ENCODE results near the gene TMEM220.
A peak's percentile ranks its signal among the peaks of the same experiment; 100 is the strongest.
"Not testable (repeated sequence)": the region's sequence is repeated elsewhere in the genome, so short reads cannot be mapped to it uniquely, and the experiment has no call there.

The TMEM220 gene

GRCh38 chr17:10728331-10728892 lies 1.4 kb downstream of the TMEM220 start:
- DNase-seq (ENCODE audit: low read depth in 3 of 3), result no peak

DNA sequence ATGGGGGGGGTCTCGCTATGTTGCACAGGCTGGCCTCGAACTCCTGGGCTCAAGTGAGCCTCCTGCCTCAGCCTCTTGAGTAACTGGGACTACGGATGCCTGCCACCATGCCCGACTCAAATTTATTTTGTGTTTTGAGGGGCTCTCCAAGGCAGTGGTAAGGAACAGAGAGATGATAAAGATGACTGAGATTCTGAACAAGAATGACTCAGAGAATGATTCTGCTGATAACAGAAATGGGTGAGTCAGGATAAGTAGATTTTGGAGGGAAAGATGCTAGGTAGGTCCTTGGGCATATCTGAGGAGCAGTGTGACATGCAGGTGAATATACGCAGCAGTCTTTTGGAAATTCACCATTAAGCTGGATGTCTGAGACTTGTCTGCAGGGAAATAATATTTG lies 2.6 kb downstream of the TMEM220 start:
- no peak for DNase-seq (ENCODE audit: low read depth in 3 of 3)

DNA sequence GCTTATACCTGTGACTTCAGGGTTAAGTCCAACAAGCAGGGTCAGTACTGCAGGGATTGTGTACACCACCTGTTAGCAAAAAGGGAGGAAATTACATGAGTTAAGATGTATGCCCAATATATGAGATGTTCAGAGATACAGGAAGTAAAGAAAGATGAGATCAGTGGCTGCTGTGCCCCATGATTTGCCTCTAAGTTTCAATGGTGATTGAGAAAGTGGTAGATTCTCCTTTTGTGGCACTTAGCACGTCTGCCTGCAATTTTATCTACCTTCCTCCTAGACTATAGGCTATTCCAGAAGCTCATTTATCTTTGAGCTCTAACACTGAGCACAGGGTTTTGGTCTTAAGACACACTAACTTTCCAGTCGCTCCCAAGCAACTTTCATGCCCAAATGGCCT lies 3.6 kb downstream of the TMEM220 start:
- no peak for DNase-seq (ENCODE audit: low read depth in 3 of 3)

DNA sequence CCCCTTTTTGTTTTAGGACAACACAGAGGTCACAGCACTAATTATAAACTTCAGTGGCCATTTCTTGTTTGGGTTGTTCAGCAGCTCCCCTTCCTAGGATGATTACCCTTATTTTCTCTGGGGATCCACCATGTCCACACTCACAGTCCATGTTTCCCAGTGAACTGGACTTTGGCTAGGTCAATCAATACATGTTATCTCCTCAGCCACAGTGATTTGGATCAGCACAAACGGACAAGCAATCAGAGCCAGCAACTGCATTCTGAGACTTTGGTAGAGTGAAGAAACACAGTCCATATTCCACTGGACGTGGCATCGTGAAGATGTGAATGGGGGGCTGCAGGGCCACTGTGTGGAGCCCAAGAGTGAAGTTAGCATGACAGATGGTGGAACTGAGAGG lies 4.6 kb downstream of the TMEM220 start:
- DNase-seq (ENCODE audit: low read depth in 3 of 3), result no peak

DNA sequence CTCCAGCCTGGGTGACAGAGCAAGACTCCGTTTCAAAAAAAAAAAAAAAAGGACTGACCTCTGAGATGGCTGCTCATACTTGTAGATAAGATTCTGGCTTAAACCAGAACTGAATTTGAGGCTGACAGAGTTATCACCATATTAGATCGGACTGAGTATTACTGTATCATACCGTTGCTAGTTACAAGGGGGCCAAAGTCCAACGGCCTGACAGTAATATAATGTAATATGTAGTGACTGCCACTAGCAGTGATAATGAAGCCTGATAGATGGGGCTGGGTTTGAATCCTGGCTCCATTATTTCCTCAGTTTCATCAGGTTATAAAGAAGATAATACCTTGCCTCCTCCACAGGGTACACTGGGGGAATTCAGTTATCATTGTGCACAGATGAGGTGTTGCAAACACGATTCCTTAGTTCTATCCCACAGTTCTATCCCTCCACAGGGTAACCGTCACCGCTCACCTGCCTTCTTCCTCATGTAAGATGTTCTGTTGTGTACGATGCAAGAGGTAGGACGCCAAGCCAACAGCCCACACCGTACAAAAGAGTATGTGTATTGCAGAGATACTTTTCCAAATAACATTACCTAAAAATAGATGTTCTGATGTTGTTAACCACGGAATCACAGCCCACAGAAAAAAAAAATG lies 5.2 kb downstream of the TMEM220 start:
- DNase-seq (ENCODE audit: low read depth in 3 of 3), result no peak

DNA sequence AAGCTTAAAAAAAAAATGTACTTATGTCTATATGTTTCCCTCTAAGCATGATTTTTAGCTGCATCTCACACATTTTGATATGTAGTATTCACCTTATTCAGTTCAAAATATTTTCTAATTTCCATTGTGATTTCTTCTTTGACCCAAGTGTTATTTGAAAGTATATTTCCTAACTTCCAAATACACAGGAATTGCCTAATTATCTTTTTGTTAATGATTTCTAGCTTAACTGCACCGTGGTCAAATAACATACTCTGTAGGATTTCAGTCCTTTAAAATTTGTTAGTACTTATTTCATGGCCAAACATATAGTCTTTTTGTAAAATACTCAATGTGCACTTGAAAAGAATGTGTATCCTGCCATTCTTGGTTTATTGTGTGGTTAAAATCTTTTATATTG lies 11.3 kb downstream of the TMEM220 start:
- no peak for DNase-seq (ENCODE audit: low read depth in 3 of 3)

DNA sequence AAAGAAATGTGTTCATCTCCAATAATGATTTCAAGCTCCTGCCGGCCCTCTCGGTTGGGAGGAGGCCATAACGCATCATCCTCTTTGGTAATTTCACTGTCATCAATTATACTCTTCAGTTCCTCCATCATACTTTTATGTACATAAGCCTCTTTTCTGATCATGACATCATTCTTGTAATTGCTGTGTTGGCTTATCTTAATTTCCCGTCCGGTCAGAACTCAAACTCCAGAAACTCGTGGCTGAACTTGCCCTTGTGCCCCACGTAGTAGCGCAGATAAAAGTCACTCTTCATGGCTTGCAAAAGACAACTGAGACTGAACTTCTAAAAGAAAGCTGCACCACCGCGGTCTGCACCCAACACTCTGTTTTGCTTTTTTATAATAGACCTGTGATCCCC lies 13.6 kb downstream of the TMEM220 start:
- no peak for DNase-seq (ENCODE audit: low read depth in 3 of 3)

- DNase-seq (ENCODE audit: low read depth in 3 of 3), result no peak
These were observed 16.5 kb downstream of the TMEM220 start for GRCh38 chr17:10713318-10713717.

GRCh38 chr17:10705727-10706126 lies 24.1 kb downstream of the TMEM220 start:
- no peak for DNase-seq (ENCODE audit: low read depth in 3 of 3)

- no peak for DNase-seq (ENCODE audit: low read depth in 3 of 3)
These were observed 27.2 kb downstream of the TMEM220 start for GRCh38 chr17:10702574-10702973.

- DNase-seq (ENCODE audit: low read depth in 3 of 3), result no peak
These were observed 30.0 kb downstream of the TMEM220 start for GRCh38 chr17:10699856-10700255.

DNA sequence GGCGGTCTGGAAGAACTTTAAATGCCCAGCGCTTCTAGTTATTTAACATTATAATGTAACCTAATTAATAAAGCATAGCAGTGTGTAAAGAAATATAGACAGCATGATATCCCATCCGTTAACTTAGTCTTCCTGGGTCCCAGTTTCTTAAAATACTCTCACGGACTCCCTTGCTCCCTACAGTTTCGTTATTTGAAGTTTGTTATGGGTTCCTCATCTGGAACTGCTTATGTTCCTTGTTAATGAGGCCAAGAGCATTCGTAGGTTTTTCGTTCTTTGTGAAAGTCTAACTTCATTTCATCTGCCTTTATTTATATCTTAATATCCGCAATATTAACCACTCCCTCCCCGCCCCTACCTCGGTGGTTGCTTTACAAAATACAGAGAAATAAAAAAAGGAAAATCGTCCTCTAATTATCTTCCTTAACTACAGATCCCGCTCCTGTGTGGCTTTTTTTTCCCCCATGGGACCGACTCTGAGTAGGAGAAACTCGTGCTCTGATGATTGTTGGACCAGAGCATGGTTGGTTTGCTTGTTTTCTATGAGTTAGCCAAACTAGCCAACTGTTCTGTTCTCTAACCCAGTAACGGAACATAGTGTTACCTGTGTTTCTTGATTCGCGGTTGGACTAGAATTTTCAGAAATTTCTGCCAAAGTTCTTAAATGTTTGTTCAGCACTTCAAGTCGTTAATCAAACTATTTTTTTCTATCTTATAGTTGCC lies 31.6 kb downstream of the TMEM220 start:
- DNase-seq (ENCODE audit: low read depth in 3 of 3), result no peak

DNA sequence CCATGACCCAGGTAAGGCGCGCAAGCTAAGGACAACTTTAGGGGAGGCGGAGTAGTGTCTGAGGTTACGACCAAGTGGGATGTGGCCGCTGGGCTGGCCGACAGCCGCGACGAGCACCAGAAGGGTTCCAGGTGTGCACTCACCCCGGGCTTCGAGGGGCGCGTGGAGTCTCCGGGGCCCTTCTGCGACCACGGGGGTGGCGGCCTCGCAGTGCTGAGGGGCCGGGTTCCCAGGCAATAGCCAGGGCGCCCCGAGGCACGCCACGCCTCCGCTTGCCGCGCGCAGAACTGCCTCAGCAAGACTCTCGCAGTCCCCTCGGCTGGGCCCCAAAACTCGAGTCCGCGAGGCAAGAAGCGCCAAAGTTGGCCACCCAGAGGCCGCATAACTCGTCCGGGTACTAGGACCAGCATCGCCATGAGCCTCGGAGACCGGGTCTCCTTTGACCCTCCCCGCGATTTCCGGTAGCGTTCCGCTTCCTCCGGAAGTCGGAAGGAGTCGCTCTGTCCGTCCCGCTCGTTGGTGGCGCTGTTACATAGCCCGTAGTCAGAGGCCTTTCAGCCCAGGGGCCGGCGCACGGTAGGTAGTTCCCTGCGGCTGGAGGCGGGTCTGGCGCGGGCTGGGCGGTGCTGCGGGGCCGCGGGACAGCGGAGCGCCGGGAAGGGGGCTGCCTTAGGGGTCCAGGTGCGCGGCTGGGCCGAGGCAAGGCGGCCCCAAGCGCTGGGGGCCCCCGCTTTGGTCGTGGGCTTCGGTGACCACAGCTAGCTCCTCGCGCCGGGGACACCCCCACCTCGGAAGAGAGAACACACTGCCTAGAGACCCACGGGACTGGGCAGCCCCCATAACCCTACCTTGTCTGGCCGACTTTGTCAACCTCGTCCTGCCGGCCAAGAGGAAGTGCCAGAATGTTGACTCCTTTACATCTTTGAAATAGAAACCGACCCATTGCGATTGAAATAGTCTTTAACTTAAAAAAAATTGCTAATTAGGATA lies 32.4 kb downstream of the TMEM220 start, which contains the start of the genes ADPRM and SCO1:
Gene ADPRM, plus strand, starts transcription at position 503 of the 990 bp plus-strand sequence. CDS start 7,333 bp downstream, outside the sequence.
Gene SCO1, minus strand, starts transcription at position 442 of the 990 bp plus-strand sequence. Its CDS starts 26 bp downstream, at position 416.
- peak; percentile 85 to 89 (median 87) for DNase-seq (ENCODE audit: low read depth in 3 of 3)

DNA sequence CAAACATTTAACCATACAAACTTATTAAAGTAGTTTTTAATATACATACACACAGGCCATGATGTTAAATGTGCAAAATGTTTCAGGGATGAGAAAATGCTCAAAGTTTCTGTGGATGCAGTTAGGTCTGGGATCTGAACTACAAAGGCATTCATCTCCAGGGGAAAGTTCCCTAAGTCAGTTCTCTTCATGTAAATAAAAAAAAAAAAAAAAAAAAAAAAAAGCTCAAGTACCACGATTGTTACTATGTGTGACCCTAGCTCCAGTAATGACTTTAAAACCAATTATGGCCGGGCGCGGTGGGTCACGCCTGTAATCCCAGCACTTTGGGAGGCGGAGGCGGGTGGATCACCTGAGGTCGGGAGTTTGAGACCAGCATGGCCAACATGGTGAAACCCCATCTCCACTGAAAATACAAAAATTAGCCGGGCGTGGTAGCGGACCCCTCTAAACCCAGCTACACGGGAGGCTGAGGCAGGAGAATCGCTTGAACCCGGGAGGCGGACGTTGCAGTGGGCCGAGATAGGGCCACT lies 33.9 kb downstream of the TMEM220 start:
- not testable (repeated sequence) for DNase-seq (ENCODE audit: low read depth in 3 of 3)

DNA sequence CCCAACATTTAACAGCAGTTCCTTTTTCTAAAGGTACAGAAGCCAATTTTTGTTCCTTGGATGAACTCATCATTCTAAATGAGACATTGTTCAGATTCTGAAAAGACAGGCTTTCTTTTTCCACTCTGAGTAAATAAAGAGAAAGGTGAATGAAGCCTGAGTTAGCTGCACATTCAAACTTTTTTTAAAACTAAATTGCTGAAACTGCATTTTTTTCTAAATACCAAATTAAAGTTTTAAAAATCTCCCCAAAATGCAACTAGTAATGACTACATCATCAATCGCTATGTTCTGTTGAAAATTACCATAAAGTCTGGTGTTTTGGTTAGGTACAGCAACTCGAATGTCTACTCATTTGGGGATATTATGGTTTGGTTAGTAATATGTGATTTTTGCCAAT lies 42.3 kb downstream of the TMEM220 start:
- DNase-seq (ENCODE audit: low read depth in 3 of 3), result no peak

DNA sequence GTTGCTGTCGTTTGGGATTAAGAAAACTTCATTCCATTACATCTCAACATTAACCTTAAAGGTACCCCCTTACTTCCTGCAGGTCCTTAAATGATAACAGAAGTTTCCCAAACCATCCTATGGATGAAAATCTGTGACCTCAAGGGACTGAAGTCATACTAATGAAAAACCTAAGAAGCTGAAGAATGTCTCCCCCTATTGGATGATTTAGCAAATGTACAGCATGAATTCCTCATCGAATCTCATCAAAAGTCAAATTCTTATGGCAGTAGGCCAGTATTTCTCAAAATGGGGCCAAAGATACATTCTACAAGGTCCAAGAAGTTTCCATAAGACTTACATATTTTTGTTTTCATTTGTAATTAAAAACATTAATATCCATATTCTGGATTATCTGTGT lies 46.0 kb downstream of the TMEM220 start:
- DNase-seq (ENCODE audit: low read depth in 3 of 3), result no peak

DNA sequence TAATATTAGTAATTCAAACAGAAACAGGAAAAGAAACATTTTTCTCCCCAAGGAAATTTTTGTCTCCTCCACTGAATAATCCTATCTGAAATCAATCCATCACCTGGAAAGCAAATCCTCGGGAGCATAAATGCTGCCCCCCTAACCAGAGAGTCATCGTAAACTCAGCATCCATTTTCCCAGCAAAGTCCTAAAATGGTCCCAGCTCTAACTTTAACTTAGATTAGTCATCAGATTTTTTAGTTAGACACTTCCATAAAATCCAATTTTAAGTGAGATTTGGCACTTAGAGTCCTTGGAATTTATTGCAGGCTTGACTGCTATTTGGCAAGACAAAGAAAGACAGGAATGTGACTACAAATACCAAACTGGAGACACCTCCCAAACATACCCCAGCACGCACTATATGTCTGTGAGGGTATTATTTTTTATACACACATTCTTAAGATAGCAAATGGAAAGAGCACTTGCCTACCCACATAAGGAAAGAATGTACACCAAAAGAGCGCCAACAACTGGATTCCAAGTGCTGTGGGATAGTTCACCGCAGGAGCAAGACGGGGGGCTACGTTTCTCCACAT lies 47.9 kb downstream of the TMEM220 start:
- no peak for DNase-seq (ENCODE audit: low read depth in 3 of 3)

- no peak for DNase-seq (ENCODE audit: low read depth in 3 of 3)
These were observed 55.1 kb downstream of the TMEM220 start for GRCh38 chr17:10674704-10675103.

GRCh38 chr17:10673312-10673711 lies 56.5 kb downstream of the TMEM220 start:
- no peak for DNase-seq (ENCODE audit: low read depth in 3 of 3)

DNA sequence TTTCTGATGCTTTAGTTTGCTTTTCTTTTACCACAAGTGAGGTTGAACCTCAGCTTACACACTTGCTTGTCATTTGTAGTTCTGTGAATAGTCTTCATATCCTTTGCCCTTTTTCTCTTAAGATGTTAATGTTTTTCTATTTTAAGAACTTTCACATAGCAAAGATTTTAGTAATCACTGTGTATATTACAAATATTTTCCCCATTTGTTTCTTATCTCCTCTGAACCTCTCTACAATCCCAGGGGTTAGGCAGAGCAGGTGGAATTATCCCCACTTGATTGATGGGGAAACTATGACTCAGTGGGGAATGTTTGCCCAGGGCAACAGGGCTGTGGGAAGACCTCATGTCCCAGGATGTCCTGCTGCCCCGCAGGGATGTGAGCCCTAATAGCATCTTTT lies 61.0 kb downstream of the TMEM220 start:
- no peak for DNase-seq (ENCODE audit: low read depth in 3 of 3)

GRCh38 chr17:10666906-10667305 lies 62.9 kb downstream of the TMEM220 start:
- DNase-seq (ENCODE audit: low read depth in 3 of 3), result no peak

Measured in stimulated activated CD4-positive, alpha-beta T cell treated with anti-CD3 and anti-CD28 coated beads, TNF-alpha, amount 100 ng/mL, for 24 hours (primary cell).